HepG2 (cell line): ENCODE measurements around the gene GHRH. TPM values are rescaled to one million over a fixed set of nuclear protein-coding genes. Genes with fewer than 3 reads are reported as not detected.
A peak's percentile ranks its signal among the peaks of the same experiment; 100 is the strongest.

Experiments
- ATAC-seq: fragments of 200-7000 bp; cut with Tn5 transposase; 3 replicates; pipeline ENCODE4 v1.9.1; 2020; ENCODE audit warnings: mild to moderate bottlenecking, moderate library complexity
- BruUV-seq: library from RNA; stranded (reverse); fragments of 400-500 nt; replicated peaks from 2 replicates; lab custom pipeline; 2021; lab: Mats Ljungman, UMichigan
- CTCF ChIA-PET: fragments of 300-600 bp; formaldehyde crosslinking; extraction: SDS; loops from one replicate; lab custom pipeline; 2021; ENCODE audit warnings: low total read pairs, inconsistent platforms, low intra/inter-chr PET ratio; lab: Yijun Ruan, JAX
- POLR2A ChIA-PET: fragments of 350-600 bp; sonication (Branson Sonifier 250); formaldehyde crosslinking; loops from one replicate; lab custom pipeline; 2020; ENCODE audit warnings: antibody characterized with exemption, inconsistent platforms; lab: Yijun Ruan, JAX
- DNase-seq: peaks from one replicate; pipeline ENCODE4 v3.0.0-alpha.2; 2015; ENCODE audit warnings: low spot score
- FAIRE-seq: peaks from 3 replicates; lab custom pipeline; 2011; peaks lifted over from hg19 to GRCh38; lab: Jason Lieb, UNC
- H2AFZ ChIP-seq: one replicate; pipeline ENCODE4 v1.6.1; 2011; ENCODE audit warnings: low read length, inconsistent platforms
- H3K27ac ChIP-seq: fragments of 300-600 bp; 3 replicates; pipeline ENCODE4 v1.8.0; 2011; ENCODE audit warnings: mixed run types, mild to moderate bottlenecking, mixed read lengths, low read length, inconsistent platforms; ENCODE audit not compliant: insufficient read depth; ENCODE audit errors: extremely low read length
- H3K27me3 ChIP-seq, 2 experiments: fragments of 200-600 bp in 1 of 2; 2 replicates in 1 of 2; 3 replicates in 1 of 2; pipeline versions ENCODE4 v1.6.0 to v1.8.0; 2011; ENCODE audit warnings: low read length in 2 of 2, mild to moderate bottlenecking in 2 of 2, moderate library complexity in 2 of 2, inconsistent platforms in 1 of 2; ENCODE audit not compliant: insufficient read depth in 2 of 2, control insufficient read depth in 1 of 2
- H3K36me3 ChIP-seq, 2 experiments: fragments of 200-600 bp in 1 of 2; replicated peaks in 1 of 2; 2 replicates in 1 of 2; 3 replicates in 1 of 2; pipeline versions ENCODE4 v1.5.1 to v1.8.0; 2011; ENCODE audit warnings: low read length in 2 of 2, inconsistent platforms in 1 of 2; ENCODE audit not compliant: insufficient read depth in 2 of 2, control insufficient read depth in 1 of 2
- H3K4me1 ChIP-seq: 2 replicates; pipeline ENCODE4 v1.5.1; 2012; ENCODE audit warnings: low read length, inconsistent platforms; ENCODE audit not compliant: insufficient read depth
- H3K4me2 ChIP-seq: 2 replicates; pipeline ENCODE4 v1.6.0; 2011; ENCODE audit warnings: low read depth, low read length, inconsistent platforms
- H3K4me3 ChIP-seq, 3 experiments: fragments of 200-600 bp in 1 of 3; sonication (generic), shearing (Covaris generic) in 1 of 3; replicated peaks in 1 of 3; 2 replicates each; pipeline ENCODE4 v1.5.1; 2011 to 2016; ENCODE audit warnings: low read length in 3 of 3, inconsistent platforms in 2 of 3, low read depth in 2 of 3, mild to moderate bottlenecking in 2 of 3, control low read depth in 1 of 3, mixed read lengths in 1 of 3; ENCODE audit not compliant: insufficient read depth in 1 of 3
- H3K79me2 ChIP-seq: one replicate; pipeline ENCODE4 v1.6.1; 2011; ENCODE audit warnings: low read length, inconsistent platforms; ENCODE audit not compliant: insufficient read depth
- H3K9ac ChIP-seq: 2 replicates; pipeline ENCODE4 v1.6.0; 2011; ENCODE audit warnings: mild to moderate bottlenecking, low read depth, low read length, inconsistent platforms; ENCODE audit not compliant: insufficient read depth
- H3K9me3 ChIP-seq: 2 replicates; pipeline ENCODE4 v1.5.1; 2012; ENCODE audit warnings: mild to moderate bottlenecking, low read length
- H4K20me1 ChIP-seq: 2 replicates; pipeline ENCODE4 v1.6.0; 2011; ENCODE audit warnings: inconsistent platforms, mild to moderate bottlenecking, low read length, moderate library complexity; ENCODE audit not compliant: insufficient read depth
- CCAR2 ChIP-seq: fragments of 200-400 bp; formaldehyde crosslinking; optimal IDR thresholded peaks from 2 replicates; pipeline ENCODE3; 2018; ENCODE audit warnings: low read depth, mild to moderate bottlenecking, low read length, moderate library complexity
- EZH2 ChIP-seq: conservative IDR thresholded peaks from 2 replicates; pipeline ENCODE4 v1.6.1; 2012; ENCODE audit warnings: mild to moderate bottlenecking, low read depth, low read length, moderate library complexity
- HES4 ChIP-seq: sonication (generic); formaldehyde crosslinking; IDR thresholded peaks from 2 replicates; pipeline ENCODE4 v1.9.0; 2021; ENCODE audit warnings: mild to moderate bottlenecking, missing genetic modification reagents, borderline replicate concordance
- HNF1A ChIP-seq, 2 experiments: sonication (generic) in 1 of 2; formaldehyde crosslinking in 1 of 2; IDR thresholded peaks; 2 replicates each; pipeline versions ENCODE4 v1.4.0 to v1.6.1; 2016 to 2020; ENCODE audit warnings: borderline replicate concordance in 1 of 2, low read depth in 1 of 2, mild to moderate bottlenecking in 1 of 2, missing genetic modification reagents in 1 of 2
- HNRNPUL1 ChIP-seq: fragments of 200-400 bp; formaldehyde crosslinking; IDR thresholded peaks from 2 replicates; pipeline ENCODE4 v1.6.1; 2017; ENCODE audit warnings: low read depth, mild to moderate bottlenecking, low read length, moderate library complexity
- KLF11 ChIP-seq: IDR thresholded peaks from 2 replicates; pipeline ENCODE4 v1.6.1; 2016; ENCODE audit warnings: missing compliant biosample characterization
- NFRKB ChIP-seq: fragments of 450-650 bp; IDR thresholded peaks from 2 replicates; pipeline ENCODE4 v1.6.1; 2017
- PRPF4 ChIP-seq: fragments of 200-400 bp; formaldehyde crosslinking; IDR thresholded peaks from 2 replicates; pipeline ENCODE4 v1.6.1; 2016; ENCODE audit warnings: low read length, low read depth; ENCODE audit not compliant: poor library complexity, severe bottlenecking
- SP2 ChIP-seq: sonication (generic); formaldehyde crosslinking; IDR thresholded peaks from 2 replicates; pipeline ENCODE4 v1.5.1; 2020; ENCODE audit warnings: mild to moderate bottlenecking, missing genetic modification reagents
- ZBTB21 ChIP-seq: sonication (generic); formaldehyde crosslinking; IDR thresholded peaks from 2 replicates; pipeline ENCODE4 v1.4.0; 2020; ENCODE audit warnings: missing genetic modification reagents
- ZIK1 ChIP-seq: sonication (generic); formaldehyde crosslinking; IDR thresholded peaks from 2 replicates; pipeline ENCODE4 v1.5.0; 2020; ENCODE audit warnings: mild to moderate bottlenecking, low read depth, missing genetic modification reagents, borderline replicate concordance
- ZMAT3 ChIP-seq: sonication (generic); formaldehyde crosslinking; conservative IDR thresholded peaks from 2 replicates; pipeline ENCODE4 v1.7.0; 2021; ENCODE audit warnings: missing genetic modification reagents
- ZMYM3 ChIP-seq: sonication (generic); formaldehyde crosslinking; IDR thresholded peaks from 2 replicates; pipeline ENCODE4 v1.5.1; 2020; ENCODE audit warnings: mild to moderate bottlenecking, missing genetic modification reagents
- ZNF329 ChIP-seq: sonication (generic); formaldehyde crosslinking; IDR thresholded peaks from 2 replicates; pipeline ENCODE4 v1.9.0; 2021; ENCODE audit warnings: low read depth, mild to moderate bottlenecking, missing genetic modification reagents
- ZNF331 ChIP-seq: sonication (generic); formaldehyde crosslinking; IDR thresholded peaks from 2 replicates; pipeline ENCODE4 v1.4.0; 2020; ENCODE audit warnings: missing genetic modification reagents
- ZNF557 ChIP-seq: sonication (generic); formaldehyde crosslinking; IDR thresholded peaks from 2 replicates; pipeline ENCODE4 v1.4.0; 2020; ENCODE audit warnings: missing genetic modification reagents
- ZNF629 ChIP-seq: sonication (generic); formaldehyde crosslinking; conservative IDR thresholded peaks from 2 replicates; pipeline ENCODE4 v1.5.0; 2020; ENCODE audit warnings: missing genetic modification reagents
- ZSCAN21 ChIP-seq: sonication (generic); formaldehyde crosslinking; IDR thresholded peaks from 2 replicates; pipeline ENCODE4 v1.8.0; 2022; ENCODE audit warnings: mild to moderate bottlenecking, missing genetic modification reagents, moderate library complexity, borderline replicate concordance
- ZSCAN9 ChIP-seq: IDR thresholded peaks from 2 replicates; pipeline ENCODE4 v1.6.1; 2016; ENCODE audit warnings: borderline replicate concordance
- WGBS: methylation state at CpG from one replicate; pipeline ENCODE4 v1.1.6; 2017; ENCODE audit warnings: low lambda C conversion rate; 5-methylcytosine and 5-hydroxymethylcytosine counted together
- in situ Hi-C: cut with HindIII; loops from 2 replicates; pipeline ENCODE4 v1.10.0; 2017; ENCODE audit warnings: low pct_unique_long_range_greater_than_20kb; ENCODE audit not compliant: extremely low pct_ligation_motif_present
- intact Hi-C: fragments of 100-400 bp; cut with micrococcal nuclease; formaldehyde crosslinking; loops from one replicate; pipeline ENCODE4 v1.10.0; 2022; ENCODE audit not compliant: unreplicated experiment
- polyA plus RNA-seq, 8 experiments: library from polyadenylated mRNA; depleted of rRNA in 3 of 8; stranded (reverse) in 7 of 8; unstranded in 1 of 8; fragments of >200 nt; fragmentation: Illumina TruSeq in 4 of 8; extraction: Trizol in 4 of 8; gene quantifications; 2 replicates each; pipeline versions ENCODE4 v1.2.1 to v1.2.3, GENCODE V29; 2011 to 2016; ENCODE audit warnings: low read depth in 4 of 8, missing spikeins in 1 of 8, mixed read lengths in 1 of 8; ENCODE audit not compliant: insufficient read depth in 1 of 8
- total RNA-seq, 5 experiments: library from RNA; depleted of rRNA; stranded (reverse); fragments of >200 nt; fragmentation: Illumina TruSeq; extraction: Trizol; gene quantifications; 2 replicates each; pipeline ENCODE4 v1.2.3, GENCODE V29; 2016; ENCODE audit warnings: low read depth in 1 of 5
- TF ChIP-seq, protein P1 (sequence below): sonication (generic); formaldehyde crosslinking; IDR thresholded peaks from 2 replicates; pipeline ENCODE4 v1.5.0; 2020; ENCODE audit warnings: missing genetic modification reagents

The GHRH gene
- total and polyA plus RNA-seq, 2 of the 13 experiments (the other 11 are each of a cell fraction or from before 2014, with no cell fraction given): not detected

- Histone ChIP-seq H4K20me1 (no peaks in the 10 kb centered on the region), H3K36me3 (no peaks in the 10 kb centered on the region), H3K27me3 (peaks cover 5 to 27% of the 10 kb centered on the region in 2 experiments; a peak in 4 of 5 replicates), H3K4me1 (peaks cover 43% of the 10 kb centered on the region), H3K4me2 (peak overlapping the region; percentile 55), H3K9me3 (no peaks in the 10 kb centered on the region), H3K27ac (no peak overlapping the region), H3K79me2 (no peaks in the 10 kb centered on the region), H2AFZ (no peak overlapping the region), H3K9ac (no peak overlapping the region), H3K4me3 (peak overlapping the region in 1 of 3 experiments; percentile 8; a peak in 1 of 6 replicates)
- intact Hi-C loops: loop anchor here (5.0 kb wide), 1 partner anchor 130 kb away; no protein-coding TSS in a partner anchor
- no TSS peak for BruUV-seq
- in situ Hi-C loops: no loop called here
- no peak for TF ChIP-seq ZMAT3 (CRISPR knock-in tag)
- TF ChIP-seq ZMYM3 (CRISPR knock-in tag): peak; percentile 64
- no peak for TF ChIP-seq PRPF4
- TF ChIP-seq ZNF329 (CRISPR knock-in tag): no peak
- TF ChIP-seq KLF11 (CRISPR knock-in tag): no peak
- TF ChIP-seq ZNF557 (CRISPR knock-in tag): no peak
- TF ChIP-seq ZSCAN21: peak; percentile 88; the same call in 1 of the 2 replicates
- TF ChIP-seq, protein P1, sequence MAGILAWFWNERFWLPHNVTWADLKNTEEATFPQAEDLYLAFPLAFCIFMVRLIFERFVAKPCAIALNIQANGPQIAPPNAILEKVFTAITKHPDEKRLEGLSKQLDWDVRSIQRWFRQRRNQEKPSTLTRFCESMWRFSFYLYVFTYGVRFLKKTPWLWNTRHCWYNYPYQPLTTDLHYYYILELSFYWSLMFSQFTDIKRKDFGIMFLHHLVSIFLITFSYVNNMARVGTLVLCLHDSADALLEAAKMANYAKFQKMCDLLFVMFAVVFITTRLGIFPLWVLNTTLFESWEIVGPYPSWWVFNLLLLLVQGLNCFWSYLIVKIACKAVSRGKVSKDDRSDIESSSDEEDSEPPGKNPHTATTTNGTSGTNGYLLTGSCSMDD (CRISPR knock-in tag): no peak
- TF ChIP-seq CCAR2: no peak
- 0 out of 2 replicates have a peak, but pooled peaks have one; percentile 33 for TF ChIP-seq EZH2
- TF ChIP-seq SP2 (CRISPR knock-in tag): no peak
- no peak for TF ChIP-seq ZNF331 (CRISPR knock-in tag)
- TF ChIP-seq NFRKB: no peak
- no peak for TF ChIP-seq HES4 (CRISPR knock-in tag)
- no peak for TF ChIP-seq HNF1A (IDR thresholded peaks at IDR 0.05; ENCODE audit: low read depth)
- TF ChIP-seq HNF1A (CRISPR knock-in tag; IDR thresholded peaks at IDR 0.05; ENCODE audit: borderline replicate concordance): no peak
- no peak for TF ChIP-seq ZIK1 (CRISPR knock-in tag)
- TF ChIP-seq ZBTB21 (CRISPR knock-in tag): no peak
- TF ChIP-seq ZSCAN9 (CRISPR knock-in tag): peak; percentile 65; the same call in 1 of the 2 replicates
- no peak for TF ChIP-seq HNRNPUL1
- TF ChIP-seq ZNF629: peak; percentile 79
- no peak for FAIRE-seq
- no peak for DNase-seq
- ChIA-PET CTCF (interaction anchor here (4.8 kb wide), 1 partner anchor 267 kb away, joined by 58 read pairs; no protein-coding TSS in a partner anchor), POLR2A (no interaction called here)
- 19% methylated on average over 9 of the region's 9 CpGs for WGBS
- no peak for ATAC-seq
Observed at GRCh38 chr20:37266940-37267666, 5.5 kb upstream of the GHRH start.
